ENCODE results near the gene EIPR1.

Gene EIPR1

GRCh38 chr2:3142961-3143571, 234.6 kb downstream of the EIPR1 start:
- DNase-seq = no peak

GRCh38 chr2:3142210-3142609, 235.4 kb downstream of the EIPR1 start:
- no peak for DNase-seq

- DNase-seq = no peak
These were observed 235.9 kb downstream of the EIPR1 start for GRCh38 chr2:3141696-3142095.

GRCh38 chr2:3139906-3140305, 237.7 kb downstream of the EIPR1 start:
- DNase-seq = no peak
